PFSK-1 (cell line): Measurements from ENCODE around the gene IFI35. TPM values are rescaled to one million over a fixed set of nuclear protein-coding genes. Genes with fewer than 3 reads are reported as not detected.

ENCODE experiments used
- FOXP2 ChIP-seq: optimal IDR thresholded peaks from 2 replicates; pipeline ENCODE3; 2011; ENCODE audit warnings: borderline replicate concordance, control low read depth, inconsistent platforms; ENCODE audit not compliant: insufficient read depth; ENCODE audit errors: extremely low read length, extremely low read depth
- POLR2AphosphoS5 ChIP-seq: IDR thresholded peaks from 2 replicates; pipeline ENCODE4 v1.6.1; 2012; ENCODE audit warnings: low read depth, mild to moderate bottlenecking, control low read depth, low read length, moderate library complexity
- REST ChIP-seq, 2 experiments: IDR thresholded peaks; 2 replicates each; pipeline versions ENCODE4 v1.6.1 to v1.8.0; 2011 to 2012; ENCODE audit warnings: low read depth in 2 of 2, low read length in 2 of 2, control low read depth in 1 of 2, inconsistent platforms in 1 of 2, mild to moderate bottlenecking in 1 of 2, moderate library complexity in 1 of 2; ENCODE audit not compliant: insufficient read depth in 1 of 2
- SIN3A ChIP-seq: IDR thresholded peaks from 2 replicates; pipeline ENCODE4 v1.6.1; 2012; ENCODE audit warnings: mild to moderate bottlenecking, low read length, moderate library complexity, borderline replicate concordance; ENCODE audit not compliant: insufficient read depth
- TAF1 ChIP-seq: IDR thresholded peaks from 2 replicates; pipeline ENCODE4 v1.6.1; 2012; ENCODE audit warnings: low read length, control low read depth, borderline replicate concordance; ENCODE audit not compliant: insufficient read depth
- polyA plus RNA-seq: library from polyadenylated mRNA; unstranded; fragments of >200 nt; gene quantifications from one replicate; pipeline ENCODE4 v1.2.1, GENCODE V29; 2012; ENCODE audit warnings: low read depth, missing spikeins; ENCODE audit not compliant: insufficient read length

IFI35 gene
- polyA plus RNA-seq: 30.4 TPM

DNA sequence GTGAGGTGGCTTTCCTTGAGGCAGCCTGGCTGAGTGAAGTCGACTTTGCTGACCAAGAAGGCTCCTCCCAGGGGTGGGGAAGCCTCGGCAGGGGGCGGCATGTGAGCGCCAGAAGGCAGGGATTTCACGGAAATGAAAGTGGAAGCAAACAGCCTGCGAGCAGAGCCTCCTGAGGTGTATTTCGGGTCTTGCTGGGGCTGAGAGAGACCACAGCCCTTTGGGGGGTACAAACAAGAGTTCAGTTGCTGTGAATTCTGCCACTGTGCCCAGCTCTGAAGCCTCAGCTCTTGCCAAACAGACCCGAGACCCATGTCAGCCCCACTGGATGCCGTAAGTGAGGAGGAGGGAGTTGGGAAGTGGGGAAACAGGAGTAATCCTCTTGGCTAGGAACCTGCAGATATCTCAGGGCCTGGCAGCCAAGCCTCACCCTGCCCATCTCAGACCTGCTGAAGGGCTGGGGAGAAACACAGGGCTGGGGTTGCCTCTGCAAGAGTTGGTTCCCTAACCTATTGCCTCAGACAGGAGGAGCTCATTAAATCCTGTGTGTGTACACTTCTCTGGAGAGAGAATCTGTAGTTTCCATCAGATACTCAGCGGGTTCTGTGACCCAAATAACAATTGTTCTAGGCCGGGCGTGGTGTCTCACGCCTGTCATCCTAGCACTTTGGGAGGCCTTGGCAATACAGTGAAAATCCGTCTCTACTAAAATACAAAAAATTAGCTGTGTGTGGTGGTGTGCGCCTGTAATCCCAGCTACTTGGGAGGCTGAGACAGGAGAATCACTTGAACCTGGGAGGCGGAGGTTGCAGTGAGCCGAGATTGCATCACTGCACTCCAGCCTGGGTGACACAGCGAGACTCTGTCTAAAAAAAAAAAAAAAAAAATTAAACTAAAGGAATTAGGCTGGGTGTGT is at the start of gene IFI35:
Gene IFI35 (plus strand): TSS at position 146 of the 913 bp plus-strand sequence. CDS start 164 bp downstream, at position 310.
- TF ChIP-seq TAF1 (no peak), POLR2AphosphoS5 (peak; percentile 65)

GRCh38 chr17:42964161-42964932 is 42.2 kb upstream of the IFI35 start, which contains the start of gene AARSD1:
AARSD1 (minus strand) TSS chr17:42964454; CDS start chr17:42964440, 14 bp downstream.
- peak; percentile 81; the same call in 1 of the 2 replicates for TF ChIP-seq TAF1
- TF ChIP-seq FOXP2: peak; percentile 67
- TF ChIP-seq SIN3A: 0 out of 2 replicates have a peak, but pooled peaks have one; percentile 47
- TF ChIP-seq POLR2AphosphoS5: peak; percentile 99
- TF ChIP-seq REST (IDR thresholded peaks at IDR 0.05; ENCODE audit: insufficient read depth in 1 of 2, low read depth in 2 of 2, low read length in 2 of 2): peak in 1 of 2 experiments; percentile 56; a peak in 1 of 4 replicates

- no peak for TF ChIP-seq FOXP2
- no peak for TF ChIP-seq REST (IDR thresholded peaks at IDR 0.05; ENCODE audit: insufficient read depth in 1 of 2, low read depth in 2 of 2, low read length in 2 of 2)
- TF ChIP-seq SIN3A: no peak
These were observed 38.7 kb upstream of the IFI35 start for GRCh38 chr17:42967925-42968324.

DNA sequence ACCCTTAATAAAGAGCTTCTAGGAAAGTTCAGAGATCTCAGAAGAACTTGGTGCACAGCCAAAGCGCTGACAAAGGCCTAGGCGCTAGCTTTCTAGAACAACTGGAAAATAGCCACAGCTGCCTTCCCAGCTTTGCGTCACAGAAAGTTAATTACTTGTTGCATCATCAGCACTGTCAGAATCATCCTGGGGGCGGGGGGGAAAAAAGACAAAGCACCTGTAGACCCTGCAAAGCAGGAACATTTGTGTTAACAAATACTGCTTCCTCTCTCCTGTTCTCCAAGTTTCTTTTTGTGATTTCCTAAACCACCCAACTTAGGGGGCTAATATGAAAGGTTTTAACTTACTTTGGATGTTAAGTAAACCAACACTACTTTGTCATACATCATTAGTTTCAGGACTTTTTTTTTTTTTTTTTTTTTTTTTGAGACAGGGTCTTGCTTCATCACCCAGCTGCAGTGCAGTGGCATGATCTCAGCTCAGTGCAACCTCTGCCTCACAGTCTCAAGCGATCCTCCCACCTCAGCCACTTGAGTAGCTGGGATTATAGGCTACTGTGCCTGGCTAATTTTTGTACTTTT is 37.5 kb upstream of the IFI35 start:
- TF ChIP-seq FOXP2 (no peak), TAF1 (no peak), POLR2AphosphoS5 (no peak), SIN3A (no peak)

DNA sequence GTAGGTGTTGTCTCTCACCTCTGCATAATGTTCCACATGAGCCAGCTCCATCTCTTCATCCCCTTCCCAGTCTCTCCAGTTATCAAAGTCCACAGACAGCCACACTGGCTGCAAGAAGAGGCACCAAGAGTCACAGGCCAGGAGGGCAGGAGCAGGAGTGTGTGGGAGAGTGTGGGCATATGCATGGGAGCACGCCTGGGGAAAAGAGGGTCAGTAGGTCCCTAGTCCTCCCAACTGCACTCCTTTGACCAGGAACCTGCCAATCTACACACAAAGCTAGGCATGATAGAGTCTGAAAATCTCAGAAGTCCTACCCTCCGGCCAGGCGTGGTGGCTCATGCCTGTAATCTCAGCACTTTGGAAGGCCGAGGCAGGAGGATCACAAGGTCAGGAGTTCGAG is 35.0 kb upstream of the IFI35 start:
- no peak for TF ChIP-seq SIN3A
- TF ChIP-seq FOXP2: no peak
- no peak for TF ChIP-seq POLR2AphosphoS5
- no peak for TF ChIP-seq REST (IDR thresholded peaks at IDR 0.05; ENCODE audit: insufficient read depth in 1 of 2, low read depth in 2 of 2, low read length in 2 of 2)
- TF ChIP-seq TAF1: no peak
